Natural killer cell treated with Interleukin-12 subunit alpha and Interleukin-12 subunit beta and Interleukin-15 and Interleukin-18, amount 100 ng/mL, for 72 hours (primary cell): Measurements from ENCODE around the gene MYO16. TPM values are rescaled to one million over a fixed set of nuclear protein-coding genes. Genes with fewer than 3 reads are reported as not detected.
"Not testable (repeated sequence)": the region's sequence is repeated elsewhere in the genome, so short reads cannot be mapped to it uniquely, and the experiment has no call there.

Experiments used
- ATAC-seq, 2 donors: fragments of 150-1000 bp; cut with Tn5 transposase in 1 of 2; sonication (Bioruptor Pico), chemical (Tn5 transposase) in 1 of 2; 2 replicates each; pipeline ENCODE4 v1.10.0; 2021
- DNase-seq: peaks from one replicate; pipeline ENCODE4 v3.0.0; 2022; ENCODE audit warnings: low spot score
- H3K27ac Mint-ChIP-seq, 2 donors: 1 replicate in 1 of 2; 2 replicates in 1 of 2; pipeline ENCODE4 v1.8.0; 2022; ENCODE audit warnings: mixed read lengths in 2 of 2, mild to moderate bottlenecking in 1 of 2, moderate library complexity in 1 of 2
- H3K27me3 Mint-ChIP-seq, 2 donors: 1 replicate in 1 of 2; 2 replicates in 1 of 2; pipeline ENCODE4 v1.8.0; 2022; ENCODE audit warnings: mixed read lengths in 2 of 2
- H3K36me3 Mint-ChIP-seq: one replicate; pipeline ENCODE4 v1.8.0; 2022; ENCODE audit warnings: mixed read lengths
- H3K4me1 Mint-ChIP-seq, 2 donors: 1 replicate in 1 of 2; 2 replicates in 1 of 2; pipeline ENCODE4 v1.8.0; 2022; ENCODE audit warnings: low read depth in 2 of 2, mixed read lengths in 2 of 2, mild to moderate bottlenecking in 1 of 2
- H3K4me3 Mint-ChIP-seq: one replicate; pipeline ENCODE4 v1.8.0; 2022; ENCODE audit warnings: mixed read lengths
- H3K9me3 Mint-ChIP-seq: 2 replicates; pipeline ENCODE4 v1.8.0; 2022; ENCODE audit warnings: mixed read lengths
- total RNA-seq, 2 donors: library from RNA; stranded (reverse); gene quantifications; one replicate each; pipeline ENCODE4 v1.2.3, GENCODE V29; 2022

Gene MYO16
- total RNA-seq, 2 donors from 2014 or later = not detected

DNA sequence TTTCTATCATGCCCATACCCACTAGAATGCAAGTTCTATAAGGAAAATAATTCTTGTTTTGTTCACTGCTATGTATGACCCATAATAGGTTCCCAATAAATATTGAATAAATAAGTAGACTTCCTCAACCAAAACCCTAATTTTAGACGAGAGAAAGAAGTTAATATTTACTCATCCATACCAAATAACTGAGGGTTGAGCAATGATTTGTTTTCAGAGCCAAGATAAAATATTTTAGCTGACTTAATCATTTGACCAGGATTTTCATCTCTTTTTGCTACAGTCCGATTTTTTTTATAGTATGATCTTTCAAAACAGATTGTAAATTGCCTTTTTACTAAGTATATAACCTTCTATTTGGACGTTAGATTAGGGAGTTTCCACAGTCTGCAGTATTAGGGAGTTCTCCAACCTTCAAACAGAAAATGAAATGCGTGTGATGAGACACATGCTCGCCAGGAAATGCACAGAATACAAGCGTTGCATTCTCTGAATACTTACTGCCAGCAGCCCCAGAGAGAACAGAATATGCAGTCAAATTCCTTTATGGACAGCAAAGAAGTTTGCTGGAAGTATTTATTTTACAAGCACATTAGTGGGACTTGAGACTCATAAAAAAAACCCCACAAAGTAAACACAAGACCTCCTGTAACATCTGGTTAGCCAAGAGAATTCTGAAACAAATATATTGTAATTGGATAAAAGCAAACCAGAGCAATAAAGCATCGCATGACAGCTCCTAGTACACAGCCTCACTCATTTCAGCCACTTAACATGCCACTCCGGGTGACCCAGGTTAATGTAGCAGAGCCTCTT, 230.0 kb downstream of the MYO16 start:
- ATAC-seq = no peak
- Mint-ChIP-seq H3K27ac (no peak overlapping the region), H3K9me3 (peaks cover 3% of the 10 kb centered on the region), H3K27me3 (no peaks in the 10 kb centered on the region), H3K4me1 (no peaks in the 10 kb centered on the region), H3K4me3 (no peak overlapping the region), H3K36me3 (no peaks in the 10 kb centered on the region)
- no peak for DNase-seq

DNA sequence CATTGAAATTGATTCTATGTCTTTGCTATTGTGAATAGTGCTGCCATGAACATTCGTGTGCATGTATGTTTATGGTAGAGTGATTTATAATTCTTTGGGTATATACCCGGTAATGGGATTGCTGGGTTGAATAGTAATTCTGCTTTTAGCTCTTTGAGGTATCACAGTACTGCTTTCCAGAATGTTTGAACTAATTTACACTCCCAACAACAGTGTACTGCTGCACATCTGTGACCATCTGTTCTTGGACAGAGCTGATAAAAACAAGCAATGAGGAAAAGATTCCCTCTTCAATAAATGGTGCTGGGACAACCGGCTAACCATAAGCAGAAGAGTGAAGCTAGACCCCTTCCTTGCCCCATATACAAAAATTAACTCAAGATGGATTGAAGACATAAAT, 231.0 kb downstream of the MYO16 start:
- ATAC-seq (no peak), DNase-seq (no peak)
- Mint-ChIP-seq H3K4me3 (no peak overlapping the region), H3K27me3 (no peaks in the 10 kb centered on the region), H3K4me1 (no peaks in the 10 kb centered on the region), H3K36me3 (no peaks in the 10 kb centered on the region), H3K9me3 (peaks cover 3% of the 10 kb centered on the region), H3K27ac (no peak overlapping the region)

DNA sequence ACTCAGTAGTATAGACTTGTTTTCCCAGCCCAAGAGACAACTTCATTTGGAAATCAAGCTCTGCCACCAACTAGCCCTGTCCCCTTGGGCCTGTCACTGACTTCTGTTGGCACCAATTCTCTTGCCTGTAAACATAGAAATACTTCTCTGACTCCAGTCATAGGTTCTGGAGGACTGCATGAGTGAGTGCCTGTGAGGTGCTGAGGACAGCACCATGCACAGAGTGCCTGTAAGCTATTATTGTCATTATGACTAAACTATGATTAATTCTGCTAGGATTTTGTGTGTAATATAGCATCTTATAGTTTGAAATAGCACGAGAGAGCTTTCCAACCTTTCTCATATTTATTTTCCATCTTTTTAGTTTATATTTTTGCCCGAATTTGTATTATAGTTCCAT, 247.9 kb downstream of the MYO16 start:
- Mint-ChIP-seq H3K9me3 (peaks cover 5% of the 10 kb centered on the region), H3K36me3 (no peaks in the 10 kb centered on the region), H3K4me3 (no peak overlapping the region), H3K4me1 (no peaks in the 10 kb centered on the region), H3K27me3 (no peaks in the 10 kb centered on the region), H3K27ac (no peak overlapping the region)
- no peak for DNase-seq
- no peak for ATAC-seq

DNA sequence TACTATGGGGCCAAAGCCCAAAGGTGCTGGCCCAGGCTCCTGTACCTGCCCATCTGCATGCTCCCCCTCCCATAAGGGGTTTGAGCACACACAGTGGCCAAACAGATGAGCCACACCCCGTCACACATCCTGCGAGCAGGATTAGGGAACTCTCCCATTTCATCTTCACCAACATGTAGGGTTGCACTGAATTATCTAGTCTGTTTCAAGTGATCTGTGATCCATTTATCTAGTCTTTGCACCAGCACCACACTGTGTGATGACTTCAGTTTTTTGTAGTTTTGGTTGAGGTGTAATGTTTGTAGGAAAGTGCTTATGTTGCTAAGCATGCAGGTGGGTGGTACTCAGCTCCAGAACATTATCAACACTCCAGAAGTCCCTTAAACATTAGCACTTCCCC, 249.3 kb downstream of the MYO16 start:
- no peak for ATAC-seq

DNA sequence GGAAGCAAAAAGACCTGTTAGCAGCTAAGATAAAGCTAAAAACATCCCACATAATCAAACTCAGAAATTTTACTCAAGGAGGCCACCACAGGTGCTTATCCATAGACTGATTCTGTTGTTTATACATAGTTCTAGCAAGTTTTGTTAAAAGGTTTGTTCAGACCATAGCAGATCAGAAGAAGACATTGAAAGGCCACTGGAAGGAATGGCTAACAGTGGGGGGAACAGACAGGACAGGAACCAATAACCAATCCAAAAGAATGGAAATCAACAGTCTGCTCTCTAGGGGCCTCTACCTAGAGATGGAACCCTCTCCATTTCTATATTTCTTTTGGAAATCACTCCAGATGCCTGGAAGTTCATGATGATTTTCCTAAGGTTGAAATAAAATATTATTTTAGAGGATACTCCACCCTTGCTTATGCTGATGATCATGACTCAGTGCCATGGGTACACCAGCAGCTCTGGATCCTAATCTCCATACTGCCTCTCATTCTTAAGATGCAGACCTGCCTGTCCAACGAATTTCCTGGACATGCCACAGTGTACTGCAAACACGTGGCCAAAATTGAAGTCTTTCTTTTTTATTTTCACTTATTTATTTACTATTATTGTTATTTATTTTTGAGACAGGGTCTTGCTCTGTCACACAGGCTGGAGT, 260.0 kb downstream of the MYO16 start:
- ATAC-seq (no peak), DNase-seq (no peak)
- H3K4me1 Mint-ChIP-seq = no peaks in the 10 kb centered on the region
- no peaks in the 10 kb centered on the region for H3K36me3 Mint-ChIP-seq
- no peaks in the 10 kb centered on the region for H3K9me3 Mint-ChIP-seq
- H3K27me3 Mint-ChIP-seq = no peaks in the 10 kb centered on the region
- H3K4me3 Mint-ChIP-seq = no peak overlapping the region
- H3K27ac Mint-ChIP-seq = no peak overlapping the region

More for the DNA sequence above, 249.3 kb downstream of the MYO16 start:
- DNase-seq = no peak
- Mint-ChIP-seq H3K27me3 (no peaks in the 10 kb centered on the region), H3K4me3 (no peak overlapping the region), H3K36me3 (no peaks in the 10 kb centered on the region), H3K9me3 (peaks cover 5% of the 10 kb centered on the region), H3K4me1 (no peaks in the 10 kb centered on the region), H3K27ac (no peak overlapping the region)

DNA sequence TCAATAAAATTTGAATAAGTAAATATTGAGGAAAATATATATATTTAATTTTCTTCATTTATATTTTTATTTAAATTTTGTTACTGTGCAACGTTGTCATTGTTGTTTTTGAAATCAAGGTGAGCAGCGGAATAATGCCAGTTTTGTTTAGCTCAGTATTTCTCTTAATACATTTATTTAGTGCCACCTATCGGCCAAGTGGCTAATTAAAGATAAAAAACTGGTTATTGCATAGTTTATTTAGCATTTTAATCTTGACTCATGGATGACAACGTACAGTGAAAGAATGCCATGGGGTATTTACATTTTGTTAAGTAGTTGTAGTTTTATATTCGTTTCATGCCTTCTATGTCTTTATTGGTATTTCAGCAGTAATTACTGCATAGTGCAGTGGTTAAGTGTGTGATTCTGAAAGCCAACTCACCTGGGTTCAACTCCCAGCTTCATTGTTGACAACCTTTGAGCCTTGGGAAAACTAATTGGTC, 265.9 kb downstream of the MYO16 start:
- H3K9me3 Mint-ChIP-seq = no peaks in the 10 kb centered on the region
- peaks cover 4 to 5% of the 10 kb centered on the region in 2 donors for H3K4me1 Mint-ChIP-seq
- ATAC-seq = no peak
- H3K27ac Mint-ChIP-seq = no peak overlapping the region
- H3K27me3 Mint-ChIP-seq = no peaks in the 10 kb centered on the region
- no peak overlapping the region for H3K4me3 Mint-ChIP-seq
- H3K36me3 Mint-ChIP-seq = no peaks in the 10 kb centered on the region
- no peak for DNase-seq

DNA sequence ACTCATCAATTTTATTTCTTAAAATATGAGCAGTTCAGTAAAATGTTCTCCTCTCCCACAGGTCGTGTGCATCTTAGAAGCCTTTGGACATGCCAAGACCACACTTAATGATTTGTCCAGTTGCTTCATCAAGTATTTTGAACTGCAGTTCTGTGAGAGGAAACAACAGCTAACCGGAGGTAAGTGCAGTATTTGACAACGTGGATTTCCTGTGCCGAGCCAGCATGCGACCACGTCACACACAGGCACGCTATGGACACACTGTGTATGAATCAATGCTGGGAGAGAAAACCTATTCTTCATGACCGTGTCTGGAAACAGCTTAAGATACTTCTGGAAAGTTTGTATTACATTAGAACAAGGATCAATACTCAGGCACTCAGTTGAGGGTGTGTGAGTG, 268.5 kb downstream of the MYO16 start:
- no peak overlapping the region for H3K4me3 Mint-ChIP-seq
- DNase-seq (no peak), ATAC-seq (peak; percentile 38 to 52)

DNA sequence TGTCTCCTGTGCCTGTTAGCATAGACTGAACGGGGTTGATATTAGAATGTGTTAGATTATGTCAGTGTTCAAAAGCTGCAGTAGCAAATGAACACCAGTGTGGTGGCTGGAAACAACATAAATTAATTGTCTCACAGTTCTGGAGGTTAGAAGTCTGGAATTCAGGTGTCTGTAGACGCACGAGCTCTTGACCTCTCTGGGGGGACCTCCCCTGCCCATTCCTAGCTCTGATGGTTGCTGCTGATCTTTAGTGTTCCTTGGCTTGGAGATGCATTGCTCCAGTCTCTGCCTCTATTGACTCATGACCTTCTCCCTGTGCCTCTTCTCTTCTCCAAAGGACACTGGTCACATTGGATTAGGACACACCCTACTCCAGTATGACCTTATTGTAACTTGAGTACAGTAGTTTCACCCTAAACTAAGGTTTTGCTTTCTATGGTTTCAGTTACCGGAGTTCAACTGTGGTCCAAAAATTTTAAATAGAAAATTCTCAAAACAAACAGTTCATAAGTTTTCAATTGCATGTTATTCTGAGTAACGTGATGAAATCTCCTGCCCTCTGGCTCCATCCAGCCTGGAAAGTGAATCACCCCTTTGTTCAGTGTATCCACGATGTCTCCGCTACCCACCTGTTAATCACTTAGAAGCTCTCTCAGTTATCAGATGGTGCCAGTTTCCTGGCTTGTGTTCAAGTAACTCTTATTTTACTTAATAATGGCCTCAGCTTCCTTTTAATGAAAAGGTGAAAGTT, 273.2 kb downstream of the MYO16 start:
- Mint-ChIP-seq H3K27ac (no peak overlapping the region), H3K4me3 (no peak overlapping the region), H3K4me1 (peaks cover 2 to 3% of the 10 kb centered on the region in 2 donors), H3K27me3 (peaks cover 0 to 3% of the 10 kb centered on the region in 2 donors), H3K36me3 (no peaks in the 10 kb centered on the region), H3K9me3 (no peaks in the 10 kb centered on the region)
- DNase-seq (no peak), ATAC-seq (no peak)

More for the DNA sequence above, 268.5 kb downstream of the MYO16 start:
- H3K9me3 Mint-ChIP-seq = no peaks in the 10 kb centered on the region
- peak overlapping the region in 1 of 2 donors; percentile 31 for H3K27ac Mint-ChIP-seq
- H3K4me1 Mint-ChIP-seq = peaks cover 4 to 5% of the 10 kb centered on the region in 2 donors
- peaks cover 0 to 3% of the 10 kb centered on the region in 2 donors for H3K27me3 Mint-ChIP-seq
- H3K36me3 Mint-ChIP-seq = no peaks in the 10 kb centered on the region

DNA sequence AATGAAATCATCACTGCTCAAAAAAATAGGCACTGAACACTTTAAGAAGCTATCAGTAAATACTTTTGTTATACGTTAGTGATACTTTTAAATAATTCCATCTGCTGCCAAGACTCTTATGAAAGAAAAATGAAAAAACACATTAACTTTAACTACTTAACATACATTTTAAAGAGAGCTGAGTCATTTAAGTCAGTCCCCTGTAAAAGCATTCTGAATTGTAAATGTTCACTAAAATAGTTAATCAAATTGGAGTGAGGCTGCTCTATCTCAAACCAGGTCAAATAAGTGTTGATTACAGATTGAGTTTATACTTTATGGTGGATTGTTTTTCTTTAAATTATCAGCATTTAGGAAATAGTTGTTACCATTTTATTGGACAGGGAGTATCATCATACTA, 274.2 kb downstream of the MYO16 start:
- Mint-ChIP-seq H3K4me1 (no peaks in the 10 kb centered on the region), H3K27ac (no peak overlapping the region), H3K9me3 (no peaks in the 10 kb centered on the region), H3K36me3 (no peaks in the 10 kb centered on the region), H3K27me3 (peaks cover 0 to 3% of the 10 kb centered on the region in 2 donors), H3K4me3 (no peak overlapping the region)
- ATAC-seq = no peak
- DNase-seq = no peak

DNA sequence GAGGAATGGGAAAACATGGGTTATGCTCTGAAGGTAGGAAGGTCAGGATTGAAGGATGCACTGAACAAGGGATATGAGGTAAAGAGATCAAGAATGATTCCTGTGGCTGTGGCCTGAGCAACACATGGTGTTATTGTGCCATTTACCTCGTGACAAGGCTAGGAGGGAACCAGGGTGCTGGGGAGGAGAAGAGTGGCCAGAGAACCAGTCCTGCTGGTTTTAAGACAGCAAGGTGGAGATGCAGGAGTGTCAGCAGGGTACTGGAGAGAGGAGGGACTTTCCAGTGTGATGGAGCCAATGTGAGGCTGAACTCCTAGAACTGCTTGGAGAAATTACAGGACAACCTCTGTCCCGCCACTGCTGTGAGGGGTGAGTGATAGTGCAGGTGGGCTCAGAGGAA, 282.4 kb downstream of the MYO16 start:
- Mint-ChIP-seq H3K36me3 (no peaks in the 10 kb centered on the region), H3K9me3 (no peaks in the 10 kb centered on the region), H3K27ac (no peak overlapping the region), H3K4me1 (peaks cover 13 to 17% of the 10 kb centered on the region in 2 donors), H3K4me3 (no peak overlapping the region), H3K27me3 (peaks cover 8 to 10% of the 10 kb centered on the region in 2 donors)
- ATAC-seq (peak in 1 of 2 donors; percentile 24), DNase-seq (no peak)

DNA sequence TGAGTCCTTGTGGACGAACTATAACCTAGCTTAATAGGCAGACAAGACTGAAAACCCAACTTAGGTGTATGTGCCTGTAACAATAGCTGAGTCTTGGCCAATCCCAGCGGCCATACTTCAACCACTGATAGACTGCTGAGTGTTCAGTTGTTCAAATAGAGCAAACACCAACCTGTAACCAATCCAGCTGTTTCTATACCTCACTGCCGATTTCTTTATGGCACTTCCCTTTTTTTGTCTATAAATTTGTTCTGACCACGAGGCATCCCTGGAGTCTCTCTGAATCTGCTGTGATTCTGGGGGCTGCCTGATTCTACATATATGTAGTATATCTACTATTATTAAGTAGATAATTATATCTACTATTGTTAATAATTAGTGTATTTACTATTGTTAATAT, 284.3 kb downstream of the MYO16 start:
- not testable (repeated sequence) for H3K4me3 Mint-ChIP-seq, H3K27ac Mint-ChIP-seq, ATAC-seq, H3K36me3 Mint-ChIP-seq, H3K9me3 Mint-ChIP-seq, DNase-seq
- peaks cover 8 to 10% of the 10 kb centered on the region in 2 donors for H3K27me3 Mint-ChIP-seq
- H3K4me1 Mint-ChIP-seq = peaks cover 13 to 17% of the 10 kb centered on the region in 2 donors

DNA sequence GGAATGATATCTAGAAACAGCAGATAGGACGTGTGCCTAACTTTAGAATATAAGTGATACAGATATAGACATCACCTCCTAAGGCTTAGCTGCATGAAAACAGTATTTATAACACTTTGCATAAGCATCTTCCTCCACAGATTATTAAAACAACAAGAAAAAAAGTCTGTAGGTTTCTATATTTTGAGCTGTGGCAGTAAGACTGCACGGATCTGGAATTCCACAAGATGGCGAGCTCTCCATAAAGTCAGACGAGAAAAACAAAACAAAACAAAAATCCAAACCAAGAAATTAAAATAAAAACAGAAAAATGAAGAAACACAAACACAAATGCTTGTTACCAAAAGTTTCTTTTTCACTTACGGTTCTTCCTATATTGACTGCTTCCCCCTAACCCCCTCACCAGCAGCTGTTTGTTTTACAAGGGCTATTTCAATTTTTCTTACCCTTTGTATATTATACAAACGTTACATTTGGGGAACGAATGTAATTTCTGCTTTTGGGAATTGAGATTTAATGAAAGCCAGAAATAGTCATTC, 285.8 kb downstream of the MYO16 start:
- Mint-ChIP-seq H3K36me3 (no peaks in the 10 kb centered on the region), H3K27me3 (peaks cover 8 to 10% of the 10 kb centered on the region in 2 donors)

DNA sequence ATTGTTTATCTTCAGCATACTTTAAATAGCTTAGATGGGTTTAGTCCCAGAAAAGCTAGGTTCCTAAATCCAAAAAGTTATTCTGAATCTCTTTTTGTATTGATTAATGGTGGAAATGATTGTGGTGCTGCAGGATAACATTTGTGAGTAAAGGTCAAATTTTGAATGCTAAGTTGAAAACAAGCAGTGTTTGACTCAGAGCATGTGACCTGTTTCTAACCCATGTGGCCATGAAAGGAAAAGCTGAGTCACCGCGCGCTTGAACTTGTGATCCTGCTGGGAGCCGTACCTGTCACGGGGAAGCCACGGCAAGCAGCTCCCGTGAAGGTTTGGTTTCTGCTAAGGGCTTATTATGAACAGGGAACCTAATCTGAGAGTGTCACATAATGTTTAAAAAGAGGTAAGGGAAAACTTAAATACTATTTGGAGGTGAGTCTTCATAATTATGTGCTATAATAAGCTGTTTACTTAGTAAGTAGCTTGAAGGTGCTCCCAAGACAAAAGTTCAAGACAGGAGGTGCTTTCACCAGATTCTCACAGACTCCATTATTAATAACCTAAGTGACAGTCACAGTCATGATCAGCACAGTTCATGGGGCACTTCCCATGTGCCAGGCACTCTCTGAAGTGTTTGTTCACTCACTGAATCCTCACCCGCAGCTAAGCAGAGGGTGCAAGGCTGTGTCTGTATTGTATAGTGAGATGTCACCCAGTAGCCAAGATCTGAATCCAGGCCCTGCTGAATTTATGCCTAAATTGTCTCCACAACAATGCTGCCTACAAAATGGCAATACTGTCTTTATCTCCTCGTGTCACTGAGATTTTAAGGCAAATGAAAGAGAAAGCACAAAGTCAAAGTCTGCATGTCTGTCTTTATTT, 286.5 kb downstream of the MYO16 start:
- H3K9me3 Mint-ChIP-seq = no peaks in the 10 kb centered on the region

More for the DNA sequence above, 285.8 kb downstream of the MYO16 start:
- peak overlapping the region; percentile 30 for H3K4me3 Mint-ChIP-seq
- no peak for DNase-seq
- no peak for ATAC-seq
- H3K27ac Mint-ChIP-seq = peak overlapping the region; percentile 48 to 66
- no peaks in the 10 kb centered on the region for H3K9me3 Mint-ChIP-seq
- H3K4me1 Mint-ChIP-seq = peaks cover 13 to 20% of the 10 kb centered on the region in 2 donors

More for the DNA sequence above, 286.5 kb downstream of the MYO16 start:
- Mint-ChIP-seq H3K36me3 (no peaks in the 10 kb centered on the region), H3K4me1 (peaks cover 13 to 23% of the 10 kb centered on the region in 2 donors), H3K4me3 (peak overlapping the region; percentile 56), H3K27me3 (peaks cover 7 to 8% of the 10 kb centered on the region in 2 donors), H3K27ac (peak overlapping the region; percentile 48 to 66)
- ATAC-seq (peak; percentile 72 to 74), DNase-seq (peak; percentile 69)
